ENCODE data around the gene RCC2.
A peak's percentile ranks its signal among the peaks of the same experiment; 100 is the strongest.
"Not testable (repeated sequence)": the region's sequence is repeated elsewhere in the genome, so short reads cannot be mapped to it uniquely, and the experiment has no call there.

Gene RCC2

GRCh38 chr1:17419626-17420328 lies 19.7 kb downstream of the RCC2 start:
- peak; percentile 90 for DNase-seq (ENCODE audit: low spot score)

GRCh38 chr1:17416389-17416788 lies 23.1 kb downstream of the RCC2 start:
- no peak for DNase-seq (ENCODE audit: low spot score)

- DNase-seq (ENCODE audit: low spot score), result no peak
These were observed 25.5 kb downstream of the RCC2 start for GRCh38 chr1:17414022-17414421.

- no peak for DNase-seq (ENCODE audit: low spot score)
These were observed 27.2 kb downstream of the RCC2 start for GRCh38 chr1:17412093-17412870.

- no peak for DNase-seq (ENCODE audit: low spot score)
These were observed 30.1 kb downstream of the RCC2 start for GRCh38 chr1:17409391-17409811.

- not testable (repeated sequence) for DNase-seq (ENCODE audit: low spot score)
These were observed 31.5 kb downstream of the RCC2 start for GRCh38 chr1:17407786-17408514.

GRCh38 chr1:17406760-17407475 lies 32.6 kb downstream of the RCC2 start:
- DNase-seq (ENCODE audit: low spot score), result not testable (repeated sequence)

GRCh38 chr1:17405898-17406759 lies 33.3 kb downstream of the RCC2 start:
- DNase-seq (ENCODE audit: low spot score), result peak; percentile 91

GRCh38 chr1:17404820-17405219 lies 34.7 kb downstream of the RCC2 start:
- DNase-seq (ENCODE audit: low spot score), result no peak

GRCh38 chr1:17404034-17404684 lies 35.3 kb downstream of the RCC2 start:
- DNase-seq (ENCODE audit: low spot score), result no peak

GRCh38 chr1:17403081-17403480 lies 36.4 kb downstream of the RCC2 start:
- DNase-seq (ENCODE audit: low spot score), result no peak

GRCh38 chr1:17401841-17402240 lies 37.6 kb downstream of the RCC2 start:
- DNase-seq (ENCODE audit: low spot score), result no peak

GRCh38 chr1:17400725-17401341 lies 38.6 kb downstream of the RCC2 start:
- DNase-seq (ENCODE audit: low spot score), result no peak

- DNase-seq (ENCODE audit: low spot score), result no peak
These were observed 41.4 kb downstream of the RCC2 start for GRCh38 chr1:17397910-17398695.

- no peak for DNase-seq (ENCODE audit: low spot score)
These were observed 46.2 kb downstream of the RCC2 start for GRCh38 chr1:17393230-17393629.

- DNase-seq (ENCODE audit: low spot score), result no peak
These were observed 47.2 kb downstream of the RCC2 start for GRCh38 chr1:17392199-17392740.

- DNase-seq (ENCODE audit: low spot score), result no peak
These were observed 58.3 kb downstream of the RCC2 start for GRCh38 chr1:17381161-17381560.

- no peak for DNase-seq (ENCODE audit: low spot score)
These were observed 62.0 kb downstream of the RCC2 start for GRCh38 chr1:17377325-17377953.

GRCh38 chr1:17375651-17376050 lies 63.8 kb downstream of the RCC2 start:
- no peak for DNase-seq (ENCODE audit: low spot score)

Measured in AG20443 (cell line).